OCI-LY7 (cell line): Measurements from ENCODE around the gene SNRNP27.

Source experiments
- EZH2phosphoT487 ChIP-seq: fragments of 200-600 bp; sonication (generic); IDR thresholded peaks from 2 replicates; pipeline ENCODE4 v1.6.1; 2018; ENCODE audit warnings: low read depth, borderline replicate concordance, mild to moderate bottlenecking, mixed run types, antibody characterized with exemption, low read length, moderate library complexity, mixed read lengths
- TF ChIP-seq, protein P1 (sequence below): fragments of 200-600 bp; sonication (generic); conservative IDR thresholded peaks from 2 replicates; pipeline ENCODE4 v1.5.1; 2014; ENCODE audit warnings: mild to moderate bottlenecking, antibody characterized with exemption, low read length, moderate library complexity, mixed read lengths

DNA sequence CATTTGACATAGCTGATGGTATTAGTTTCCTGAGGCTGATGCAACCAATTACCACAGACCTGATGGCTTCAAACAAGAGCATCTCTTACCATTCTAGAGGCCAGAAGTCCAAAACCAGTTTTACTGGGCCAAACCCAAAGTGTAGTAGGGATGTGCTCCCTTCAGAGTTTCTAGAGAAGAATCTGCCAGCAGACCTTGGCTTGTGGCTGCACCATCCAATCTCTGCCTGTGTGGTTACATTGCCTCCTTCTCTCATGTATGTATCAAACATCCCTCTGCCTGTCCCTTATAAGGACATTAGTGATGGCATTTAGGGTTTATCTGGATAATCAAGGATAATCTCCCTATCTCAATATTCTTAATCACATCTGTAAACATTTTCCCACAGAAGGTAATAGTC, 4.5 kb upstream of the SNRNP27 start:
- TF ChIP-seq, protein P1, sequence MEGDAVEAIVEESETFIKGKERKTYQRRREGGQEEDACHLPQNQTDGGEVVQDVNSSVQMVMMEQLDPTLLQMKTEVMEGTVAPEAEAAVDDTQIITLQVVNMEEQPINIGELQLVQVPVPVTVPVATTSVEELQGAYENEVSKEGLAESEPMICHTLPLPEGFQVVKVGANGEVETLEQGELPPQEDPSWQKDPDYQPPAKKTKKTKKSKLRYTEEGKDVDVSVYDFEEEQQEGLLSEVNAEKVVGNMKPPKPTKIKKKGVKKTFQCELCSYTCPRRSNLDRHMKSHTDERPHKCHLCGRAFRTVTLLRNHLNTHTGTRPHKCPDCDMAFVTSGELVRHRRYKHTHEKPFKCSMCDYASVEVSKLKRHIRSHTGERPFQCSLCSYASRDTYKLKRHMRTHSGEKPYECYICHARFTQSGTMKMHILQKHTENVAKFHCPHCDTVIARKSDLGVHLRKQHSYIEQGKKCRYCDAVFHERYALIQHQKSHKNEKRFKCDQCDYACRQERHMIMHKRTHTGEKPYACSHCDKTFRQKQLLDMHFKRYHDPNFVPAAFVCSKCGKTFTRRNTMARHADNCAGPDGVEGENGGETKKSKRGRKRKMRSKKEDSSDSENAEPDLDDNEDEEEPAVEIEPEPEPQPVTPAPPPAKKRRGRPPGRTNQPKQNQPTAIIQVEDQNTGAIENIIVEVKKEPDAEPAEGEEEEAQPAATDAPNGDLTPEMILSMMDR, result no peak
- TF ChIP-seq EZH2phosphoT487, result no peak
